ENCODE data around the gene PDGFRB.

PDGFRB gene

GRCh38 chr5:150155258-150156026 lies at the start of gene PDGFRB:
Gene PDGFRB (minus strand): TSS chr5:150155845. CDS start chr5:150137047, 18,798 bp downstream.
- DNase-seq = peak; percentile 54

- no peak for DNase-seq
Measured at GRCh38 chr5:150204590-150204960, 48.9 kb upstream of the PDGFRB start.

DNA sequence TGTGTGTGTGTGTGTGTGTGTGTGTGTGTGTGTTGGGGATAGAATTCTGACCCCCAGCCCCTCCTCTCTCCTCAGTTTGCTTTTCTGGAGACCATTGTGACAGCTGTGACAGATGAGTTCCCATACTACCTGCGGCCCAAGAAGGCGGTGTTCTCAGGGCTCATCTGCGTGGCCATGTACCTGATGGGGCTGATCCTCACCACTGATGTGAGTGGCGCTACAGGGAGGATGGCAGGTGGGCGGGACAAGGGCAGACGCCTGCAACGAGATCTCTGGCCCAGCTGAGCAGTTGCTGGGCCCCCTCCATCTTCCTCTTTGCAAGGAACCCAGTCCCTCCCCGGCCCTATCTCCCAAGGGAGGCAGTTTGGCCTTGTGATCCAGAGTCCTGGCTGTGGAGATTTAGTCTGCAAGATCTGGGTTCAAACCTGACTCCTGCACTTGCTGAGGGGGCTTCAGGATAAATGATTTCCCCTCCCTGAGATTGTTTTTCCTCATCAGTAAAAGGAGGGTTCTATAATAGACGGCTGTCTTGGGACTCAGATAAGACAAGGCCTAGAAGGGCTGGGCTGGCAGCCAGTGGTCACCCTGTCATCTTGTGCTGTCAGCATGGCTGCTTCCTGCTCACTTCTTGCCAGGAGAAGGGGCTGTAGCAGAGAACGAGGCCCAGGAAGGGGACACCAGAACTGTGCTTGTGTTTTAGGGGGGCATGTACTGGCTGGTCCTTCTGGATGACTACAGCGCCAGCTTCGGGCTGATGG lies 48.4 kb upstream of the PDGFRB start:
- DNase-seq = no peak

GRCh38 chr5:150202501-150202900 lies 46.9 kb upstream of the PDGFRB start:
- no peak for DNase-seq

GRCh38 chr5:150197476-150197875 lies 41.8 kb upstream of the PDGFRB start:
- DNase-seq = no peak

DNA sequence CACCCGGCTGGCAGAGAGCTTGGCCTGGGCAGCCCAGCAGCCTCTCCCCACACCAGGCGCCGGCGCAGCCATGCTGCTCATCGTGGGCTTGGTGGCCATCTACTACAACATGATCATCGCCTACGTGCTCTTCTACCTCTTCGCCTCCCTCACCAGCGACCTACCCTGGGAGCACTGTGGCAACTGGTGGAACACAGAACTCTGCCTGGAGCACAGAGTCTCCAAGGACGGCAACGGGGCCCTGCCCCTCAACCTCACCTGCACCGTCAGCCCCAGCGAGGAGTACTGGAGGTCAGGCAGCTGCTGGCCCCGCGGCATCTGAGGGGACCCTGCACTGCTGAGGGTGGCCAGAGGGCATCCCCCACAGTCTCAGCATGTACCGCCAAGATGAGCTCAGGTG lies 41.3 kb upstream of the PDGFRB start:
- no peak for DNase-seq

- no peak for DNase-seq
Measured at GRCh38 chr5:150196514-150196913, 40.9 kb upstream of the PDGFRB start.

GRCh38 chr5:150195736-150196485 lies 40.3 kb upstream of the PDGFRB start:
- DNase-seq = no peak

DNA sequence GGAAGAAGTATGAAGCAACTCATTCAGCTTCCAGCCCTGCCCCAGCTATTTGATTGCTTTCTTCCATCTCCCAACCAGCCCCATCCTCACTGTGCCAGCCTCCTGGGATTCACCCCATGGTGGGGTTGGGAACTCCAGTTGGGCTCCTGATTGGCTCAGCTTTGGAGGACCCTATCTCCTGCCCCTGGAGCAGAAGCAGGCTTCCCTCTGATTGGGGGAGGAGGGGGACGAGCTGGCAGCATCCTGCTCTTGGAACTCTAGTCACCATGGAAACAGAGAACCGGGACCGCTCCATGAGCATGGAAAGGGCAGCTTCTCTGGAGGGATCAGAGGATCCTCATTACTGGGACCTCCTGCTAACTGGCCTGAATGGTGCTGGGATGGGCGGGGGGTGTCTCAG lies 36.8 kb upstream of the PDGFRB start:
- no peak for DNase-seq

DNA sequence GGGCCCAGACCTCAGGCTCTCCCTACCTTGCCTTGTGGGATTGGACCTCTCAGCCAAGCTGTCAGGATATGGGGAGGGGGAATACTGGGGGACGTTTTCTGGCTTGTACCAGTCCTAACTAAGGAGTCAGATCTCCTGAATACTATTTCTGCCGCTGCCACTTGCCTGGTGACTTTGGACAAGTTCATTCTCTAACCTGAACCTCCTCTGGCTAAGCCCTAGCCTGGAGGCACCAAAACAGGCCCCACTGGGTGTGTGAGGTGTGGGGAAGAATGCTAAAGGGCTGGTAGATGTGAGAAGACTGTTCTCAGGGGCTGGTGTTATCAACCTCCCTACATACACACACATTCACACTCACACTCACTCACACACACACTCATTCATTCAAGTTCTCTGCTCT lies 35.3 kb upstream of the PDGFRB start:
- DNase-seq = no peak

DNA sequence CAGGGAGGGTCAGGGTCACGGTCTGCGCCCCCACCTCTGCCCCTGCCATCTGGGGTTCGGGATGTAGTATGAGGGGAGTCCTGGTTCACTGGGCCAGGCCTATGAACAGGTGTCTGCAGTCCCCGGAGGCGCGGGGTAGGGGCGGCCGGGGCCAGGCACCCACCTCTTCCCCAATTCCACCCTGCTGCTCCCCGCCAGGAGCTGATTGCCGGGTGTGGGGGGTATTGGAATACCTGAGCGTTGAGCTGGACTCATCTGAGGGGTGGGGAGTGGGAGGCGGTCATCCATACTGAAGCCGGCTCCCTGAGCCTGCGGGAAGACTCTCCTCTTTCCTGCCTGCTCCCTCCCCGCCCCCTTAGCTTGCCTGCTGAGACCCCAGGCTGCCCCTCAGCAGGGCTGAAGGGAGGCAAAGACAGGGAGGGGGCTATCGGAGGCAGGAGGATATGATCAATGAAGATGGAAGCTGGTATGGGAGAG lies 34.9 kb upstream of the PDGFRB start:
- DNase-seq = no peak

- no peak for DNase-seq
Measured at GRCh38 chr5:150189728-150190502, 34.3 kb upstream of the PDGFRB start, which contains the start of gene SLC6A7. Gene SLC6A7 (plus strand): TSS chr5:150190062. CDS start chr5:150190328, 266 bp downstream.

DNA sequence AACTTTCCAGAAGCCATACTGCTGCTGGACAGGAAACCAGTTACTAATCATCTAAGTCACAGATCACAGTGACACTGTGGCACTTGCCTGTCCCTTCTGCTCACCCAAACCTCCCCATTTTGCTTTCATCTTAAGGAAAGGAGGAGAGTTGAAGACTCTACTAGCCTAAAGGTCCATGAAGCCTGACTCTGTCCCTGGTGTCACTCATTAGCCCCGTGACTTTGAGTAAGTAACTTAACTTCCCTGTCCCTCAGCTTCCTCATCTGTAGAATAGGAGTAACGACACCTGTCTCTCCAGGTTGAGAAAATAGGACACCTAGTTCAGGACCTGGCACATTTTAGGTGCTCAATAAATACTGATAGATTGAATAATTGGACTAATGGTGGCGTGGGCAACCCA lies 33.7 kb upstream of the PDGFRB start:
- DNase-seq = no peak

DNA sequence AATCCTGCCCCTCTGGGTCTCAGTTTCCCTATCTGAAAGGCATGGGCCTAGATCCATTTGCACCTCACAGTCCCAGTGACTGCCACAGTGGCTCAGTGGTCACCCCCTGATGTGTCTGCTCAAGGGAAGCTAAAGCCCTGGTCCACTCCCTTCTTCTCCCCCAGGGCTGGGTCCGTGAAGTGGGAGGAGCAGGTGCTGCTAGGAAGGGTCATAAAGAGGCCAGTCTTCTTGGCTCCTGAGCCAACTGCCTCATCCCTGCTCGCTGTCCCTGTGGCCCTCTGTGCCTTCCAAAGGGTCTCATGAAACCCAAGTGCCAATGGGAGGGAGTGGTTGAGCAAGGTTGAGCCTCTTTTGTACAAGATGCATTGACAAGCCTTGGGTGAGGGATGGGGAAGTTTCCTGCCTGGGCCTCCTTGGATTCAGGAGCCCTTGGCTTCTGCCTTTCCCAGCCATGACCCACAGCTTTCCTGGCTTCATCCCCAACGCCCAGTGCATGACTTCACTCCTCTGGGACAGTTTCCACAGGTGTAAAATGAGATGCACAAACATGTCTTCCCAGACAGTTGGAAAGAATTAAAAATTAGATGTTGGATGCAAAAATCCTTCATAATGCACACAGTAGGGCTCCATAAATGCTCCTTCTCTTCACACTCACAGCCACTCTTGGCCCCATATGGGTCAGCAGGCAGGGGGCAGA lies 32.6 kb upstream of the PDGFRB start:
- DNase-seq = no peak

DNA sequence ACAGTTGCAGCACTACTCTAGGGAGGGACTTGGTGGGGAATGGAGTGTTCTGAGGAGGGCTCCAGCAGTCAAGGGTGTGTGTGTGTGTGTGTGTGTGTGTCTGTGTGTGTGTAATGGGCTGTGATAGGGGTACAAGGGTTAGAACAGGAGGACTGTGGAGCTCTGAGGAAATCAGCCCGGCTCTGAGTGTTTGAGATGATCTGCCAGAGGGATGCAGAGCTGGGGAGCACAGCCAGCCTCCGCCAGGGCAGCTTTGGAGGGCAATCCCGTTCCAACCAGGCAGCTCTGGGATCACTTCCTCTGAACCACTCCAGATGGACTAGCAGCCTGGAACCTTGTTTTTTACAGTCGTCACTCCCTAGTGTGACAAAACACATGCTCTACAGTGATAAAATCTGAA lies 31.3 kb upstream of the PDGFRB start:
- no peak for DNase-seq

DNA sequence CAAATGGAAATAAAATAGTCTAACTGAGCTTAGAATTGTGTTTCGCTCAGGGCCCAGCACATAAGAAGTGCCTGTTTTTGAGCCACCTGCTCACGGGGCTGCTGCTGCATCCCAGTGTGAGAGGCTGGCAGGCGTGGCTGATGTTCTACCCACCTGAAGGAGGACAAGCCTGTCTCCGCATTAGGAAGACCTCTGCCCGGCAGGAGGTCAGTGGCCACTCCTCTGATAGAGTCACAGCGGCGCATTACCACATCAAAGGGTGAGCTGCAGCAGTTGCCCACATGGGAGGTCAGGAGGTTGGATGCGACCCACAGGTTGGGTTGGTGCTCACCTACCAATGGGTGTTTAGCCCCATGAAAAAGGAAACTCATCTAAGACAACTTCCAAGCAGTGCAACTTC lies 30.5 kb upstream of the PDGFRB start:
- DNase-seq = no peak

DNA sequence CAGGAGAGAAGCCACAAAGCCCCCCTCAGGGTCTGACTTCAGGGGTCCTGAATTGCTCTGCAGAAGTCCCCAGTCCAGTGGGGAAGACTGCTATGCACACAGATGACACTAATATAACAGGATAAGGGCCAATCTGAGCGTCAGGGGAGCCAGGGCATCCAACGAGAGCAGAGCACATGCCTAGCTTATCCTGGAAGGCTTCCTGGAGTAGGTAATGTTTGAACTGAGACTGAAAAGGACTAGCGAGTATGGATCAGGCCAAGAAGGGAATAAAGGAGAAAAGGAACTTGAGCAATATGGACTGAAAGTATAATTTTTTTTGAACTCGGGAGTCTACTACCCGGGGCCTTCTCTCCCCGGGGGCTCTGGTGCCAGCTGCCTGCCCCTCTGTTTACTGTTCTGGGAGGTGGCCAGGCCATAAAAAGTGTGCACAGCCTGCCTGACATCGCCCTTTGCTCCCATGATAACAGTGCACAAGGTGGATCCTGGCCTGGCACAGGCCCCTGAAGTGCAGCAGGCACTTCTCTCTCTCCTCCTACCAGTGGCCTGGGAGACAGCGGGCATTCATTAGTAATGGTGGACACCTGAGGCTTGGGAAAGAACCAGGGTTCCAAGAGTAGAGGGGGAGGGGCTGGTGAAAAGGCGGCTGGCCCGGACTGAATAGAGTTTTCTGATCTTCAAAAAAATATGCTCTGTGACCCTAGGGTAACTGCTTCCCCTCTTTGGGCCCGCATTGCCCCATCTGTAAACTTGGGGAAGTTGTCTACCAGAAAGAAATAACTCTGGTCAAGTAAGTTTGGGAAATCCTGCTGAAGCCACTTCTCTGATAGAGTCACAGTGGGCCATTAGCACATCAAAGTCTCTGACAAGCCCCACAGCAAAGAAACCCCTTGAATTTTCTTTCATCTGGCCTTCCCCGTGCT lies 29.6 kb upstream of the PDGFRB start:
- DNase-seq = no peak

DNA sequence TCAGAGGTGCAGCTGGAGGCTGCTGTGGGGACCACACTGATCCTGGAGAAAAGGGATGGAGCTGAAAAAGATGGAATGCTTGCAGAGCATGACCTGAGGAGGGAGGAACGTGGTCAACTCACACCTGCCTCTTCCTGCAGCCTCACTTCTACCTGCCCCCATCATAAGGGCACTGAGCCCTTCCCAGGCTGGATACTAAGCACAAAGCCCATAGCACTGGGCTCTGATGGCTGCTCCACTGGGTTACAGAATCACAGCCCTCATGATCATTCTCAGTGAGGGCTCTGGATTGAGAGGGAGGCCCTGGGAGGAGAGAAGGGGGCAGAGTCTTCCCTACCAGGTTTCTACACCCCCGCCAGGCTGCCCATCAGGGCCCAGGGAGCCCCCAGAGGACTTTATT lies 28.4 kb upstream of the PDGFRB start:
- no peak for DNase-seq

- DNase-seq = no peak
Measured at GRCh38 chr5:150183436-150183835, 27.8 kb upstream of the PDGFRB start.

GRCh38 chr5:150182774-150183173 lies 27.1 kb upstream of the PDGFRB start:
- DNase-seq = no peak

All from T1000 (cell line).